HG02884 (cell line): ENCODE measurements around the gene DNASE1L3.
A peak's percentile ranks its signal among the peaks of the same experiment; 100 is the strongest.

Experiments
- ATAC-seq: cut with Tn5 transposase; IDR thresholded peaks from one replicate; pipeline ENCODE4 v1.9.1; 2021; ENCODE audit warnings: mild to moderate bottlenecking, moderate library complexity; ENCODE audit not compliant: unreplicated experiment

The DNASE1L3 gene

GRCh38 chr3:58180099-58180880 is 30.5 kb downstream of the DNASE1L3 start:
- ATAC-seq, result no peak

GRCh38 chr3:58179235-58180098 is 31.3 kb downstream of the DNASE1L3 start:
- ATAC-seq, result no peak

- no peak for ATAC-seq
These were observed 32.1 kb downstream of the DNASE1L3 start for GRCh38 chr3:58178528-58179234.

- peak; percentile 70 for ATAC-seq
These were observed 32.8 kb downstream of the DNASE1L3 start for GRCh38 chr3:58177747-58178527.

GRCh38 chr3:58176827-58177489 is 33.8 kb downstream of the DNASE1L3 start:
- ATAC-seq, result no peak

GRCh38 chr3:58176185-58176530 is 34.6 kb downstream of the DNASE1L3 start:
- no peak for ATAC-seq

- ATAC-seq, result no peak
These were observed 35.2 kb downstream of the DNASE1L3 start for GRCh38 chr3:58175437-58176184.

- no peak for ATAC-seq
These were observed 35.7 kb downstream of the DNASE1L3 start for GRCh38 chr3:58175187-58175436.

- ATAC-seq, result no peak
These were observed 36.9 kb downstream of the DNASE1L3 start for GRCh38 chr3:58173669-58174398.

- no peak for ATAC-seq
These were observed 37.6 kb downstream of the DNASE1L3 start for GRCh38 chr3:58173029-58173668.

GRCh38 chr3:58171126-58171525 is 39.6 kb downstream of the DNASE1L3 start:
- no peak for ATAC-seq

GRCh38 chr3:58170376-58170775 is 40.4 kb downstream of the DNASE1L3 start:
- no peak for ATAC-seq

GRCh38 chr3:58169371-58169770 is 41.4 kb downstream of the DNASE1L3 start:
- ATAC-seq, result no peak

- no peak for ATAC-seq
These were observed 42.3 kb downstream of the DNASE1L3 start for GRCh38 chr3:58168498-58168897.

- no peak for ATAC-seq
These were observed 43.1 kb downstream of the DNASE1L3 start for GRCh38 chr3:58167431-58168351.

GRCh38 chr3:58164906-58165821 is 45.6 kb downstream of the DNASE1L3 start:
- no peak for ATAC-seq
